HCT116 (cell line): ENCODE results near the gene CNPY4. TPM values are rescaled to one million over a fixed set of nuclear protein-coding genes. Genes with fewer than 3 reads are reported as not detected.

Experiments
- ATAC-seq: fragments of 200-7000 bp; cut with Tn5 transposase; 2 replicates; pipeline ENCODE4 v1.9.1; 2020; ENCODE audit warnings: mild to moderate bottlenecking, moderate library complexity
- BruUV-seq: library from RNA; stranded (reverse); fragments of 400-500 nt; replicated peaks from 2 replicates; lab custom pipeline; 2021; lab: Mats Ljungman, UMichigan
- CTCF ChIA-PET: fragments of 300-600 bp; sonication (Branson Sonifier 250); formaldehyde crosslinking; loops from one replicate; lab custom pipeline; 2021; ENCODE audit warnings: antibody characterized with exemption; lab: Charles Lee
- POLR2A ChIA-PET: fragments of 300-600, 350-600 bp; sonication (Branson Sonifier 250); formaldehyde crosslinking; loops from one replicate; lab custom pipeline; 2021; ENCODE audit warnings: antibody characterized with exemption; lab: Charles Lee
- RAD21 ChIA-PET, 2 experiments: fragments of 300-600 bp; sonication (Branson Sonifier 250); formaldehyde crosslinking; loops; one replicate each; lab custom pipeline; 2023; ENCODE audit warnings: low total read pairs in 2 of 2; ENCODE audit not compliant: uncharacterized antibody in 2 of 2, unreplicated experiment in 2 of 2, low non-redundant PET in 1 of 2; lab: Charles Lee
- DNase-seq: peaks from one replicate; pipeline ENCODE4 v3.0.0-alpha.2; 2010; ENCODE audit warnings: low read depth, low spot score
- H2AFZ ChIP-seq: fragments of 200-600 bp; shearing (Covaris generic), sonication (generic); 2 replicates; pipeline ENCODE4 v1.6.1; 2017; ENCODE audit warnings: low read depth, mixed run types, mixed read lengths, antibody characterized with exemption, low read length; ENCODE audit not compliant: poor library complexity, severe bottlenecking
- H3K27ac ChIP-seq: 2 replicates; pipeline ENCODE4 v1.5.1; 2012; ENCODE audit warnings: low read depth, low read length
- H3K27me3 ChIP-seq: fragments of 200-600 bp; sonication (generic); 2 replicates; pipeline ENCODE4 v1.6.1; 2016; ENCODE audit warnings: mixed run types, low read length, mixed read lengths; ENCODE audit not compliant: insufficient read depth
- H3K36me3 ChIP-seq, 2 experiments: fragments of 200-500 bp in 1 of 2; fragments of 200-600 bp in 1 of 2; sonication (Bioruptor generic) in 1 of 2; sonication (generic) in 1 of 2; 2 replicates each; pipeline versions ENCODE4 v1.5.1 to v1.6.1; 2014 to 2016; ENCODE audit warnings: low read length in 2 of 2, inconsistent platforms in 1 of 2, mixed read lengths in 1 of 2, mixed run types in 1 of 2; ENCODE audit not compliant: insufficient read depth in 2 of 2, control insufficient read depth in 1 of 2
- H3K4me1 ChIP-seq, 2 experiments: fragments of 200-600 bp in 1 of 2; sonication (generic) in 1 of 2; 2 replicates each; pipeline versions ENCODE4 v1.5.1 to v1.6.1; 2012 to 2017; ENCODE audit warnings: low read length in 2 of 2, inconsistent platforms in 1 of 2, mild to moderate bottlenecking in 1 of 2, mixed read lengths in 1 of 2, mixed run types in 1 of 2, moderate library complexity in 1 of 2; ENCODE audit not compliant: insufficient read depth in 2 of 2, control insufficient read depth in 1 of 2
- H3K4me2 ChIP-seq: fragments of 200-600 bp; sonication (generic); 2 replicates; pipeline ENCODE4 v1.6.1; 2017; ENCODE audit warnings: mixed run types, low read length, mixed read lengths
- H3K4me3 ChIP-seq, 2 experiments: fragments of 200-600 bp in 1 of 2; sonication (generic) in 1 of 2; replicated peaks in 1 of 2; 2 replicates each; pipeline ENCODE4 v1.5.1; 2011 to 2016; ENCODE audit warnings: low read length in 2 of 2, control low read depth in 1 of 2, low read depth in 1 of 2, mild to moderate bottlenecking in 1 of 2, mixed read lengths in 1 of 2, mixed run types in 1 of 2
- H3K79me2 ChIP-seq: fragments of 200-600 bp; sonication (generic); 2 replicates; pipeline ENCODE4 v1.6.1; 2017; ENCODE audit warnings: mild to moderate bottlenecking, mixed run types, low read length, moderate library complexity, mixed read lengths; ENCODE audit not compliant: insufficient read depth
- H3K9ac ChIP-seq: fragments of 200-600 bp; sonication (generic); 2 replicates; pipeline ENCODE4 v1.6.1; 2016; ENCODE audit warnings: low read length, mixed read lengths
- H3K9me2 ChIP-seq: fragments of 200-600 bp; sonication (generic), shearing (Covaris generic); 2 replicates; pipeline ENCODE4 v1.6.1; 2017; ENCODE audit warnings: mixed run types, mild to moderate bottlenecking, moderate library complexity; ENCODE audit not compliant: insufficient read depth
- H3K9me3 ChIP-seq, 2 experiments: fragments of 200-500 bp in 1 of 2; fragments of 200-600 bp in 1 of 2; sonication (Bioruptor generic) in 1 of 2; sonication (generic) in 1 of 2; 2 replicates each; pipeline ENCODE4 v1.6.1; 2014 to 2017; ENCODE audit warnings: low read length in 2 of 2, mixed read lengths in 2 of 2, inconsistent platforms in 1 of 2, low read depth in 1 of 2, mild to moderate bottlenecking in 1 of 2, mixed run types in 1 of 2, moderate library complexity in 1 of 2; ENCODE audit not compliant: control insufficient read depth in 1 of 2, insufficient read depth in 1 of 2
- H4K20me1 ChIP-seq: fragments of 200-600 bp; sonication (generic), shearing (Covaris generic); 2 replicates; pipeline ENCODE4 v1.6.1; 2017; ENCODE audit warnings: mixed run types, mild to moderate bottlenecking, moderate library complexity; ENCODE audit not compliant: insufficient read depth
- CBX3 ChIP-seq: IDR thresholded peaks from 2 replicates; pipeline ENCODE4 v1.6.1; 2012; ENCODE audit warnings: low read depth
- CEBPB ChIP-seq: IDR thresholded peaks from 2 replicates; pipeline ENCODE4 v1.6.1; 2012; ENCODE audit warnings: low read depth
- EGR1 ChIP-seq: IDR thresholded peaks from 2 replicates; pipeline ENCODE4 v1.6.1; 2012; ENCODE audit warnings: low read depth
- ELF1 ChIP-seq: IDR thresholded peaks from 2 replicates; pipeline ENCODE4 v1.6.1; 2012; ENCODE audit warnings: low read depth, borderline replicate concordance
- EZH2 ChIP-seq: fragments of 200-600 bp; sonication (generic); IDR thresholded peaks from 2 replicates; pipeline ENCODE4 v1.6.1; 2017; ENCODE audit warnings: antibody characterized with exemption, mixed run types
- EZH2phosphoT487 ChIP-seq: fragments of 200-600 bp; IDR thresholded peaks from 2 replicates; pipeline ENCODE4 v1.6.1; 2018; ENCODE audit warnings: antibody characterized with exemption, borderline replicate concordance
- POLR2AphosphoS5 ChIP-seq: IDR thresholded peaks from 2 replicates; pipeline ENCODE4 v1.6.1; 2011; ENCODE audit warnings: mild to moderate bottlenecking, low read depth, low read length, moderate library complexity
- RAD21 ChIP-seq: IDR thresholded peaks from 2 replicates; pipeline ENCODE4 v1.6.1; 2012; ENCODE audit warnings: low read depth, mild to moderate bottlenecking
- SIN3A ChIP-seq: IDR thresholded peaks from 2 replicates; pipeline ENCODE4 v1.6.1; 2012; ENCODE audit warnings: low read depth
- SP1 ChIP-seq: IDR thresholded peaks from 2 replicates; pipeline ENCODE4 v1.6.1; 2012; ENCODE audit warnings: low read depth
- SRF ChIP-seq: IDR thresholded peaks from 2 replicates; pipeline ENCODE4 v1.6.1; 2012; ENCODE audit warnings: low read depth
- TCF7L2 ChIP-seq: IDR thresholded peaks from 2 replicates; pipeline ENCODE4 v1.7.0; 2011; ENCODE audit warnings: borderline replicate concordance, inconsistent platforms; ENCODE audit not compliant: insufficient read depth, insufficient read length; ENCODE audit errors: extremely low read depth
- YY1 ChIP-seq: IDR thresholded peaks from 2 replicates; pipeline ENCODE4 v1.6.1; 2011; ENCODE audit warnings: low read length, low read depth, moderate library complexity, mild to moderate bottlenecking; ENCODE audit not compliant: insufficient replicate concordance; ENCODE audit errors: extremely low read depth
- ZNF274 ChIP-seq: fragments of 200-500 bp; sonication (Bioruptor generic); IDR thresholded peaks from 2 replicates; pipeline ENCODE4 v1.6.1; 2014; ENCODE audit warnings: mild to moderate bottlenecking, low read depth, low read length, inconsistent platforms
- intact Hi-C: fragments of 100-400 bp; cut with micrococcal nuclease; formaldehyde crosslinking; loops from 2 replicates; pipeline ENCODE4 v1.10.0; 2022
- total RNA-seq: library from RNA; stranded (reverse); gene quantifications from one replicate; pipeline ENCODE4 v1.2.1, GENCODE V29; 2021; ENCODE audit not compliant: unreplicated experiment
- TF ChIP-seq, protein P1 (sequence below): IDR thresholded peaks from 2 replicates; pipeline ENCODE4 v1.6.1; 2012
- TF ChIP-seq, protein P2 (sequence below): IDR thresholded peaks from 2 replicates; pipeline ENCODE4 v1.6.1; 2012; ENCODE audit warnings: low read depth

The CNPY4 gene
- total RNA-seq, 1 experiment from 2014 or later: 2.6 TPM

DNA sequence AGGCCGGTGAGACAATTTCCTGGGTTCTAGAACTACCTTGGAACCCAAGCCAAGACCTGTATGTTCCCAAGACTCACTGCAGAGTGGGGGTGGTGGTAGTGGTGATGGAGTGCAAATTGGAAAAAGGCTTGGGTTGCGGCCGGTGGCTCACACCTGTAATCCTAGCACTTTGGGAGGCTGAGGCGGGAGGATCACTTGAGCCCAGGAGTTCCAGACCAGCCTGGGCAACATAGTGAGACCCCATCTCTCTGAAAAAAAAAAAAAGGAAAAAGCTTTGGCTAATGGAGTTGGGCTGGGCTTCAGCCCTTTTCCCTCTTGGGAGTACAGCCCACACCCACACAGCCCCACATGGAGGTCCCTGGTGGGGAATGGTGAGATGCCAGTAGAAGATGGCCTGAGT is 13.9 kb upstream of the CNPY4 start:
- intact Hi-C loops: no loop called here
- TF ChIP-seq, protein P1, sequence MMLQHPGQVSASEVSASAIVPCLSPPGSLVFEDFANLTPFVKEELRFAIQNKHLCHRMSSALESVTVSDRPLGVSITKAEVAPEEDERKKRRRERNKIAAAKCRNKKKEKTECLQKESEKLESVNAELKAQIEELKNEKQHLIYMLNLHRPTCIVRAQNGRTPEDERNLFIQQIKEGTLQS: no peak
- TF ChIP-seq TCF7L2: no peak
- TF ChIP-seq CEBPB: no peak
- no peak for TF ChIP-seq SRF
- no peak for TF ChIP-seq EGR1
- TF ChIP-seq CBX3: no peak
- no peak for TF ChIP-seq YY1
- TF ChIP-seq, protein P2, sequence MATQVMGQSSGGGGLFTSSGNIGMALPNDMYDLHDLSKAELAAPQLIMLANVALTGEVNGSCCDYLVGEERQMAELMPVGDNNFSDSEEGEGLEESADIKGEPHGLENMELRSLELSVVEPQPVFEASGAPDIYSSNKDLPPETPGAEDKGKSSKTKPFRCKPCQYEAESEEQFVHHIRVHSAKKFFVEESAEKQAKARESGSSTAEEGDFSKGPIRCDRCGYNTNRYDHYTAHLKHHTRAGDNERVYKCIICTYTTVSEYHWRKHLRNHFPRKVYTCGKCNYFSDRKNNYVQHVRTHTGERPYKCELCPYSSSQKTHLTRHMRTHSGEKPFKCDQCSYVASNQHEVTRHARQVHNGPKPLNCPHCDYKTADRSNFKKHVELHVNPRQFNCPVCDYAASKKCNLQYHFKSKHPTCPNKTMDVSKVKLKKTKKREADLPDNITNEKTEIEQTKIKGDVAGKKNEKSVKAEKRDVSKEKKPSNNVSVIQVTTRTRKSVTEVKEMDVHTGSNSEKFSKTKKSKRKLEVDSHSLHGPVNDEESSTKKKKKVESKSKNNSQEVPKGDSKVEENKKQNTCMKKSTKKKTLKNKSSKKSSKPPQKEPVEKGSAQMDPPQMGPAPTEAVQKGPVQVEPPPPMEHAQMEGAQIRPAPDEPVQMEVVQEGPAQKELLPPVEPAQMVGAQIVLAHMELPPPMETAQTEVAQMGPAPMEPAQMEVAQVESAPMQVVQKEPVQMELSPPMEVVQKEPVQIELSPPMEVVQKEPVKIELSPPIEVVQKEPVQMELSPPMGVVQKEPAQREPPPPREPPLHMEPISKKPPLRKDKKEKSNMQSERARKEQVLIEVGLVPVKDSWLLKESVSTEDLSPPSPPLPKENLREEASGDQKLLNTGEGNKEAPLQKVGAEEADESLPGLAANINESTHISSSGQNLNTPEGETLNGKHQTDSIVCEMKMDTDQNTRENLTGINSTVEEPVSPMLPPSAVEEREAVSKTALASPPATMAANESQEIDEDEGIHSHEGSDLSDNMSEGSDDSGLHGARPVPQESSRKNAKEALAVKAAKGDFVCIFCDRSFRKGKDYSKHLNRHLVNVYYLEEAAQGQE: no peak
- TF ChIP-seq POLR2AphosphoS5: no peak
- TF ChIP-seq SP1: no peak
- TF ChIP-seq EZH2phosphoT487: no peak
- no peak for TF ChIP-seq RAD21
- TF ChIP-seq ELF1: no peak
- TF ChIP-seq ZNF274: no peak
- TF ChIP-seq SIN3A: no peak
- no peak for TF ChIP-seq EZH2
- CTCF ChIA-PET: no interaction called here

More for the DNA sequence above, 13.9 kb upstream of the CNPY4 start:
- no peaks in the 10 kb centered on the region for H3K9me2 ChIP-seq
- ChIA-PET RAD21 (no interaction called here), POLR2A (interaction anchor here (0.6 kb wide), 1 partner anchor 9 kb away, joined by 3 read pairs; no protein-coding TSS in a partner anchor)
- no peak for ATAC-seq
- no peak overlapping the region for H3K4me2 ChIP-seq
- BruUV-seq: no TSS peak
- H3K27ac ChIP-seq: no peak overlapping the region
- no peaks in the 10 kb centered on the region for H3K9me3 ChIP-seq
- DNase-seq: no peak
- peaks cover 13% of the 10 kb centered on the region; the same call in 1 of the 2 replicates for H3K79me2 ChIP-seq
- H4K20me1 ChIP-seq: no peaks in the 10 kb centered on the region
- H3K36me3 ChIP-seq: peaks cover 0 to 22% of the 10 kb centered on the region in 2 experiments; a peak in 3 of 4 replicates
- H3K4me1 ChIP-seq: peaks cover 6 to 16% of the 10 kb centered on the region in 2 experiments; a peak in 3 of 4 replicates
- H3K27me3 ChIP-seq: no peaks in the 10 kb centered on the region
- H3K9ac ChIP-seq: no peak overlapping the region
- H2AFZ ChIP-seq: no peak overlapping the region
- no peak overlapping the region for H3K4me3 ChIP-seq
